Chondrocyte (in vitro differentiated cells): ENCODE results near the gene ARHGAP5. TPM values are rescaled to one million over a fixed set of nuclear protein-coding genes. Genes with fewer than 3 reads are reported as not detected.

ENCODE experiments used
- DNase-seq: peaks from one replicate; pipeline ENCODE4 v3.0.0; 2021; ENCODE audit warnings: mixed read lengths, low spot score
- H3K27ac Mint-ChIP-seq: one replicate; pipeline ENCODE4 v1.8.0; 2021; ENCODE audit warnings: mild to moderate bottlenecking, moderate library complexity, mixed read lengths; ENCODE audit not compliant: unreplicated experiment
- H3K27me3 Mint-ChIP-seq: 2 replicates; pipeline ENCODE4 v1.8.0; 2021; ENCODE audit warnings: low read depth, mixed read lengths
- H3K36me3 Mint-ChIP-seq: 2 replicates; pipeline ENCODE4 v1.8.0; 2021; ENCODE audit warnings: low read depth, mixed read lengths
- H3K4me1 Mint-ChIP-seq: 2 replicates; pipeline ENCODE4 v1.8.0; 2021; ENCODE audit warnings: low read depth, mild to moderate bottlenecking, mixed read lengths
- H3K4me3 Mint-ChIP-seq: one replicate; pipeline ENCODE4 v1.8.0; 2021; ENCODE audit warnings: mild to moderate bottlenecking, moderate library complexity, mixed read lengths; ENCODE audit not compliant: unreplicated experiment
- H3K9me3 Mint-ChIP-seq: 2 replicates; pipeline ENCODE4 v1.8.0; 2021; ENCODE audit warnings: low read depth, mixed read lengths
- CTCF ChIP-seq: fragments of 200-600 bp; sonication (generic); IDR thresholded peaks from 2 replicates; pipeline ENCODE4 v1.5.0; 2021; ENCODE audit warnings: antibody characterized with exemption, mild to moderate bottlenecking, moderate library complexity
- total RNA-seq: library from RNA; stranded (reverse); gene quantifications from 3 replicates; pipeline ENCODE4 v1.2.1, GENCODE V29; 2021

The ARHGAP5 gene
- total RNA-seq, 1 donor from 2014 or later = 82.8 TPM

GRCh38 chr14:32185097-32185496 is 108.0 kb downstream of the ARHGAP5 start:
- no peak for TF ChIP-seq CTCF
- Mint-ChIP-seq H3K36me3 (peaks cover 6% of the 10 kb centered on the region), H3K4me1 (peaks cover 9% of the 10 kb centered on the region), H3K27ac (no peak overlapping the region), H3K9me3 (peaks cover 22% of the 10 kb centered on the region), H3K4me3 (no peak overlapping the region), H3K27me3 (no peaks in the 10 kb centered on the region)
- no peak for DNase-seq

GRCh38 chr14:32186248-32186647 is 109.1 kb downstream of the ARHGAP5 start:
- H3K4me1 Mint-ChIP-seq = peaks cover 14% of the 10 kb centered on the region
- DNase-seq = no peak
- H3K27ac Mint-ChIP-seq = no peak overlapping the region
- H3K36me3 Mint-ChIP-seq = peaks cover 2% of the 10 kb centered on the region
- H3K27me3 Mint-ChIP-seq = no peaks in the 10 kb centered on the region
- H3K9me3 Mint-ChIP-seq = peaks cover 14% of the 10 kb centered on the region
- H3K4me3 Mint-ChIP-seq = no peak overlapping the region
- no peak for TF ChIP-seq CTCF

- no peak for TF ChIP-seq CTCF
- Mint-ChIP-seq H3K36me3 (no peaks in the 10 kb centered on the region), H3K9me3 (peaks cover 5% of the 10 kb centered on the region), H3K4me3 (no peak overlapping the region), H3K27me3 (no peaks in the 10 kb centered on the region), H3K27ac (no peak overlapping the region), H3K4me1 (peaks cover 5% of the 10 kb centered on the region)
- DNase-seq = no peak
These were observed 112.7 kb downstream of the ARHGAP5 start for GRCh38 chr14:32189811-32190210.

- Mint-ChIP-seq H3K27ac (peak overlapping the region; percentile 37), H3K36me3 (no peaks in the 10 kb centered on the region)
These were observed 113.6 kb downstream of the ARHGAP5 start for GRCh38 chr14:32190673-32191072.

GRCh38 chr14:32192712-32193373 is 115.7 kb downstream of the ARHGAP5 start:
- no peak for DNase-seq
- Mint-ChIP-seq H3K9me3 (no peaks in the 10 kb centered on the region), H3K4me3 (no peak overlapping the region), H3K4me1 (peaks cover 5% of the 10 kb centered on the region), H3K27ac (no peak overlapping the region), H3K36me3 (no peaks in the 10 kb centered on the region), H3K27me3 (no peaks in the 10 kb centered on the region)
- no peak for TF ChIP-seq CTCF

More at GRCh38 chr14:32190673-32191072, 113.6 kb downstream of the ARHGAP5 start:
- TF ChIP-seq CTCF = no peak
- no peak for DNase-seq
- no peak overlapping the region for H3K4me3 Mint-ChIP-seq
- no peaks in the 10 kb centered on the region for H3K9me3 Mint-ChIP-seq
- H3K27me3 Mint-ChIP-seq = no peaks in the 10 kb centered on the region
- H3K4me1 Mint-ChIP-seq = peaks cover 5% of the 10 kb centered on the region
